Measurements from ENCODE around the gene HIC2. TPM values are rescaled to one million over a fixed set of nuclear protein-coding genes. Genes with fewer than 3 reads are reported as not detected.

The HIC2 gene
- total RNA-seq, 1 experiment from 2014 or later = 3.5 TPM

- H4K20me1 ChIP-seq (ENCODE audit: low read length) = no peaks in the 10 kb centered on the region
- BruUV-seq (replicated peaks) = no TSS peak
- no peaks in the 10 kb centered on the region for H3K36me3 ChIP-seq (ENCODE audit: low read depth, low read length)
- CTCF ChIA-PET = no interaction called here
- no peak for TF ChIP-seq EZH2 (IDR thresholded peaks at IDR 0.05; ENCODE audit: low read length, unreplicated experiment)
- TF ChIP-seq EZH2phosphoT487 (IDR thresholded peaks at IDR 0.05; ENCODE audit: borderline replicate concordance, low read length) = no peak
- no peak for TF ChIP-seq CTCF (conservative IDR thresholded peaks at IDR 0.05; ENCODE audit: low read depth, low read length)
- H3K4me1 ChIP-seq (ENCODE audit: insufficient read depth, low read length) = no peaks in the 10 kb centered on the region
- intact Hi-C loops (cut with micrococcal nuclease) = no loop called here
- no peaks in the 10 kb centered on the region for H3F3A ChIP-seq (ENCODE audit: low read length, unreplicated experiment)
- no peaks in the 10 kb centered on the region for H3K9me2 ChIP-seq (replicated peaks; ENCODE audit: low read length)
- DNase-seq (no peak), ATAC-seq (no peak)
- POLR2A ChIA-PET (ENCODE audit: unreplicated experiment) = no interaction called here
- no peaks in the 10 kb centered on the region for H3K9me3 ChIP-seq (ENCODE audit: low read length)
- H3K9ac ChIP-seq (ENCODE audit: low read length) = no peak overlapping the region
- no peak overlapping the region for H2AFZ ChIP-seq (ENCODE audit: low read length)
- no peaks in the 10 kb centered on the region for H3K27me3 ChIP-seq (ENCODE audit: low read length)
- no peak overlapping the region for H3K4me2 ChIP-seq (ENCODE audit: low read length)
- no peak overlapping the region for H3K27ac ChIP-seq (ENCODE audit: low read length)
- no peak overlapping the region for H3K4me3 ChIP-seq (ENCODE audit: low read length)
- no peaks in the 10 kb centered on the region for H3K79me2 ChIP-seq (ENCODE audit: low read length)
These were observed 29.1 kb downstream of the HIC2 start for GRCh38 chr22:21446128-21446826.

DNA sequence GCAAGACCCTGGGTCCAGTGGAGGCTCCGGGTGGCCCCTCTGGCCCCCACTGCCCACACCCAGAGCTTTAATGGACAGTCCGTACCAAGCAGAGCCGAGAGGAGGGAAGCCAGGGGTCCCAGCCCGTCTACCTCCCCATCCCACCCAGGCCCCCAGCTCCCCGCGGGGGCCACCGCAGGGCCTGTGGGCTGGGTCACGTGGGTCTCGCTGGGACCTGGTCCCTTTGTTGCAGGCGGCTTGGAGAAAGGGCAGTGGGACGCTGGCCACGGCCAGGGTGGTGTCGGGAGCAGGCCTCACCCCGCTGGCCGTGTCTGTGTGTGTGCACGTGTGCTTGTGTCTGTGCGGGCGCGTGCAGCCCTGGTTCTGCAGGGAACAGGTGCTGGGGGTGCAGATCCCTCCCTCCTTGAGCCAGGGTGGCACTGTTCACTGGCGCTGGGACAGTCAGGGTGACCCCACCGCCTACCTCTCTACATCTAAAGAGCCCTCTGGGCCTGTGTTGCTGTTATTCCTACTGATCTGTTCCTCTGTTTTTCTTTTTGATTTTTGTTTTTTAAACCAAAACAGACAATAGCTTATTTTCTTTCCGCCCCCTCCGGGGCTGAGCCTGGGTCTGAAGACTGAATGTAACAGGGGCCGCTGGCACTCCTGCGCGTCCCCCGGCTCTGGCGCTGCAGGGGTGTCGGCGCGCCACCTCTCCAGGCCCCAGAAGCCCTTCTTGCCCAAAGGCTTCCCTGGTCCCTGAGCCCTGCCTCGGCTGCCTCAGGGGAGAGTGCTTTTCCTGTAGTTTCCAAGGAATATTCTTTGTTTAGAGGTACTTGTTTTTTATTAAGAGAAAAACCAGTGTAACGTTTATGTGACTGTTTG lies 29.9 kb downstream of the HIC2 start:
- H3K27me3 ChIP-seq (ENCODE audit: low read length) = no peaks in the 10 kb centered on the region
- no peak overlapping the region for H3K4me3 ChIP-seq (ENCODE audit: low read length)
- intact Hi-C loops (cut with micrococcal nuclease) = no loop called here
- H4K20me1 ChIP-seq (ENCODE audit: low read length) = no peaks in the 10 kb centered on the region
- H3K36me3 ChIP-seq (ENCODE audit: low read depth, low read length) = no peaks in the 10 kb centered on the region
- H3K9ac ChIP-seq (ENCODE audit: low read length) = no peak overlapping the region
- H3K4me1 ChIP-seq (ENCODE audit: insufficient read depth, low read length) = no peaks in the 10 kb centered on the region
- no peaks in the 10 kb centered on the region for H3K9me2 ChIP-seq (replicated peaks; ENCODE audit: low read length)
- no peaks in the 10 kb centered on the region for H3K9me3 ChIP-seq (ENCODE audit: low read length)
- H3K4me2 ChIP-seq (ENCODE audit: low read length) = no peak overlapping the region
- H3K27ac ChIP-seq (ENCODE audit: low read length) = no peak overlapping the region
- no peaks in the 10 kb centered on the region for H3K79me2 ChIP-seq (ENCODE audit: low read length)
- H2AFZ ChIP-seq (ENCODE audit: low read length) = no peak overlapping the region
- ChIA-PET CTCF (no interaction called here), POLR2A (ENCODE audit: unreplicated experiment) (no interaction called here)
- no peaks in the 10 kb centered on the region for H3F3A ChIP-seq (ENCODE audit: low read length, unreplicated experiment)
- no TSS peak for BruUV-seq (replicated peaks)
- no peak for ATAC-seq
- no peak for DNase-seq
- TF ChIP-seq CTCF (conservative IDR thresholded peaks at IDR 0.05; ENCODE audit: low read depth, low read length) = no peak
- TF ChIP-seq EZH2 (IDR thresholded peaks at IDR 0.05; ENCODE audit: low read length, unreplicated experiment) = no peak
- TF ChIP-seq EZH2phosphoT487 (IDR thresholded peaks at IDR 0.05; ENCODE audit: borderline replicate concordance, low read length) = no peak
